ENCODE measurements around the gene EFHC1.

- TF ChIP-seq CTCF (IDR thresholded peaks at IDR 0.05; ENCODE audit: low read depth, low read length, missing input control) = no peak
- TF ChIP-seq REST (IDR thresholded peaks at IDR 0.05) = no peak
- no peak for TF ChIP-seq YY1 (IDR thresholded peaks at IDR 0.05)
- no peak for TF ChIP-seq GABPA (IDR thresholded peaks at IDR 0.05 in 1 of 2, conservative IDR thresholded peaks at IDR 0.05 in 1 of 2)
- no peak for TF ChIP-seq ZBTB33 (IDR thresholded peaks at IDR 0.05)
- TF ChIP-seq HNF4A (conservative IDR thresholded peaks at IDR 0.05) = no peak
- no peak for TF ChIP-seq JUND (IDR thresholded peaks at IDR 0.05)
- no peak for TF ChIP-seq RAD21 (IDR thresholded peaks at IDR 0.05)
- TF ChIP-seq SP1 (IDR thresholded peaks at IDR 0.05) = no peak
- TF ChIP-seq MAX (IDR thresholded peaks at IDR 0.05) = no peak
Observed at GRCh38 chr6:52503323-52503747, 83.2 kb downstream of the EFHC1 start.
